ENCODE measurements around the gene MYO7B.
"Not testable (repeated sequence)": the region's sequence is repeated elsewhere in the genome, so short reads cannot be mapped to it uniquely, and the experiment has no call there.

The MYO7B gene

DNA sequence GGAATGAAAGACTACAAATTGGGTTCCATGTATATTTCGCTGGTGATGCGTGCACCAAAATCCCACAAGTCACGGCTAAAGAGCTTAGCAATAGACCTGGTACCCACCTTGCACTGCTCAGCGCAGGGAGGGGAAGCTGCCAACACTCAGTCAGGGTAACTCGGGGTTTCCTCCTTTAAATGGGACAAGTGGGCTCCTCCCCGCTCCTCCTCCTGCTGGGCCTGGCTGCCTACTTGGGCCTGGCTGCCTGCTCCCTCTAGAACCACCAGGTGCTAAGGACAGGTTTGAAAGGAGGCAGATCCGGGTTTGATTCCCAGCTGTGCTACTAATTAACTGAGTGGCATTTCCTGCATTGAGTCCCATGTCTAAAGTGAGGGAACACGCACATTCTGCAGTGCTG lies 23.4 kb downstream of the MYO7B start:
- no peak for FAIRE-seq

GRCh38 chr2:127559454-127559853 lies 24.0 kb downstream of the MYO7B start:
- FAIRE-seq, result no peak

DNA sequence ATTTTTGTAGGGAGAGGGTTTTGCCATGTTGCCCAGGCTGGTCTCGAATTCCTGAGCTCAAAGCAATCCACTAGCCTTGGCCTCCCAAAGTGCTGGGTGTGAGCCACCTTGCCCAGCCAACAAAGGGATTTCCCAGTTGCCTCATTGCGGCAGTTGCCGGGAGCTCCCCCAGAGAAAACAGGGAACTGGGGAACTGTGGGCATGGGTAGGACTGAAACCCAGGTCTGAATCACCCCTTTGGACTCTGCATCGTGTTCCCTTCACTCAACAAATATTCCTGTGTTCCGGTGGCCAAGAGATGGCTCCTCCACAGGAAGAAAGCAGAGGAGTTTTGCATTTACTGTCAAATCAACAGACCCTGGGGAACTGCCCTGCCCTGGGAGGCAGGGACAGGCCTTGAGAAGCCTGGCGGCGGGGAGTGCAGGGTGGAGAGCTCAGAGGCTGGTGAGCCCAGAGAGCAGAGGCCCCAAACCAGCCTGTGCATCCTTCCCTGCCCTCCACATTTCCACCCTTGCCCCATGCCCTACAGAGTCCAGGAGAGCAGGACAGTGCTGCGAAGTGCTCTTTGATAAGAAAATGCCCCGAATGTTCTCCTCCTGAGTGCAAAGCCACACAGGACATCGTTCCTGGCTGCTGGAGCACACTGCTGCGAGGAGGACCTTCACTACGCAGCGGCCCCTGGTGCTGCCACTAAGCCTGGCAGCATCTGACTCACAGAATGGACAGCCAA lies 24.9 kb downstream of the MYO7B start:
- no peak for FAIRE-seq

DNA sequence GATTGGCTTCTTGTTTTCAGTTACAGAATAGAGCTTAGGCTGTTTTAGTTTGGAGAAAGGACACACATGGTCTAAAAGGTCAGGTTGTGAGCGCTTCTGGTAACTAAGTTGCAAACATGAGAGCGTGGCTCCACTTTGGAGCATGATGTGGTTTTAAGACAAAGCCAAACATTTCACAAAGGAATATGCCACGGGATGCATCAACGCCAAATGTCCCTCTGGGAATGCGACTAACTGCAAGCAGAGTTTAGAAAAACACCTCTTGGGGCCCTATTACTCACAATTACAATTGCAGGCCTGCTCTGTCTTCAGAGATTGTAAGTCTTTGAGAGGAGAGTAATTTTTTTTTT lies 25.4 kb downstream of the MYO7B start:
- FAIRE-seq, result no peak

GRCh38 chr2:127561371-127561770 lies 25.9 kb downstream of the MYO7B start:
- FAIRE-seq, result no peak

GRCh38 chr2:127562936-127563335 lies 27.5 kb downstream of the MYO7B start:
- no peak for FAIRE-seq

DNA sequence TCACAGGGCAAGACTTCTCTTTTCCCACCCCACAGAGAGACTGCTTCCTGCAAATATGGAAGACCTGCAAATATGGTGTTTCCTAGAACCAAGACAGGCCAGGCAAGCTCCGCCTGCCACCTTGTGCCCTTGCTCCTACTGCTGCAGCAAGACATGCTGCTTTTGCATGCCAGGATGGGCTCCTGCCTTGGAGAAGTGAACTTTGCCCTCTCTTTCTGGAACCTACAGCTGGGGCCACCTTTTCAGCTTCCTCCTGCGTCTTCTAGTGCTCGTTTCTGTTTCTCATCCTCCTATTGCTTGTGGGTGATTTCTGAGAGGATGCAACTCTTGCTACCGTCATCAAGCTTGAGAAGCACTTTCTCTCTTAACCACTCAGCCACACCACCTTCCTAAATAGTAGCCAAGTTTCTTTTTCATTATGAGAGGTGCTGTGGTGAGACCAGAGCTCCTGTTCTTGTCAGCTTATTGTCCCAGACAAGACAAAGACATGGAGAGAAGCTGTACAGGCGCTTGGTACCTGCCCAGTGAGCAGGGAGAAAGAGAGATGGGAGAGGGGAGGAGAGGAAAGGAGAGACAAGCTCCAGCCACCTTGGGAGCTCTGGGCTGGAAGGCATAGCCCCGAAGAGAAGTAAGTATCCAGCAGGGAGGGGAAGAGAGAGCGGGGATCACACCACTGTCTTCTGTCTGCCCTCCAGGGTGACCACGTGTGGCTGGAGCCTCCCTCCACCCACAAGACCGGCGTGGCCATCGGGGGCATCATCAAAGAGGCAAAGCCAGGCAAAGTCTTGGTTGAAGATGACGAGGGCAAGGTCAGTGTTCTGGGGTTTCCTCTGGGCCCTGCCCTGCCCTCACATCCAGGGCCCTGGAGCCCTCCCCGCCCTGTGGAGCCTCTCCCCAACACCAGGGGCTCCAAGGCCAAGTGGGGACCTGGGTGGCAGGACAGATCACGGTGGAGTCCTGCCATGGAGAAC lies 28.3 kb downstream of the MYO7B start:
- FAIRE-seq, result no peak

GRCh38 chr2:127564429-127565260 lies 29.2 kb downstream of the MYO7B start:
- no peak for FAIRE-seq

DNA sequence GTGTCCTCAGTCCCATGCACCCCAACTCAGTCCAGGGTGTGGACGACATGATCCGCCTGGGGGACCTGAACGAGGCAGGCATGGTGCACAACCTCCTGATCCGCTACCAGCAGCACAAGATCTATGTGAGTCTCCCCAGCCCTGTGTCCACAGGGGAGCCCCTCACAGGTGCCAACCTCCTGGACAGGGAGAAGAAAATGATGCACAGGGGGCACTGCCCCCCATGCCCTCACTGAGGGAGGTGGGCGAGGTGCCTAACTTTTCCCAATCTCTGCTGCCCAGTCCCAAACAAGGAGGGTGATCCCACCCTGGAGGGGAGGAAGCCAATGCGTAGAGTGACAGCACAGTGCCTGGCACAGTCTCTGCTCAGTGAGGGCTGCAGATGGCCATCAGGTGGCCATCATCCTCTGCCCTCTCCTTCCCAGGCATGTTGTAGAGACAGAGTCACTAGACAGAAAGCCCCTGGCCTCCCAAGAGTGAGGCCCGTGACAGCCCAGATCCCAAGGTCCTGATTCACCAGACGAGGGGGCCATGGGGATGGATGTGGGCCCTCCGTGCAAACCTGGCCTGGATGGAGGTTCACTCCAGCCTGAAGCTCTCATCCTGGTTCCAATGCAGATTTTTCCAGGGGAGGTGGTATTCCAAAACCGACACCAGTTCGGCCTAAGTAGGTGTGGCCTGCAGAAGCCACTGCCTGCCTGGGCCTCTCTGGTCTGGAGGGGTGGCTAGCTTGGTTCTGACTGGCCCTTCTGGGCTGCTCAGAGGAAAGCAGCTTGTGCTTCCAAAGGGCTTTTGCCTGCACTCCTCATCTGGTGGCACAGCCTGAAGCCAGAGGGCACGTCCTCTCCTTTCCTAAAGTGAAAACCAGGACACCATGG lies 30.0 kb downstream of the MYO7B start:
- no peak for FAIRE-seq

DNA sequence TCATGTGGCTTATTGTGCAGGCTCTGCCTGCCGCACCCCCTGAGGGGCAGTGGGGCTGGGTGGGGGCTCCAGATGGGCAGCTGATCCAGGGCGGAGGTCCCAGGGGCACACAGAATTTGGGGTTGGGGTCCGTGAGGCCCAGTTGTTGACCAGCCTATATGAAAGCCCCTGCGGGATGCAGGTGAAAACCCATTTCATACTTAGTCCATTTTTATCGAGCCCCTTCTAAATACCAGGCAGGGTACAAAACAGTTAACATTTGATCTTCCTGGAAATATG lies 30.6 kb downstream of the MYO7B start:
- FAIRE-seq, result no peak

DNA sequence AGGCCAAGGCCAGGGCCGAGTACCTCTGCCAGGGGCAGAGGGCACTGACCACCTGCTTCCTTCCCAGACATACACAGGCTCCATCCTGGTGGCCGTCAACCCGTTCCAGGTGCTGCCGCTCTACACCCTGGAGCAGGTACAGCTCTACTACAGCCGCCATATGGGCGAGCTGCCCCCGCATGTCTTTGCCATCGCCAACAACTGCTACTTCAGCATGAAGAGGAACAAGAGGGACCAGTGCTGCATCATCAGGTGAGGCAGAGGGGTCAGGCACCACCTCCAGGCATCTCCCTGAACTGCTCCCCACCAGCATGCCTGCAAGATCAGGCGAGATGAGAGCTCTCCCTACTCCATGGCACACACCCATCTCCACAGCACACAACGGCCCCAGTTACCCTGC lies 31.1 kb downstream of the MYO7B start:
- no peak for FAIRE-seq

DNA sequence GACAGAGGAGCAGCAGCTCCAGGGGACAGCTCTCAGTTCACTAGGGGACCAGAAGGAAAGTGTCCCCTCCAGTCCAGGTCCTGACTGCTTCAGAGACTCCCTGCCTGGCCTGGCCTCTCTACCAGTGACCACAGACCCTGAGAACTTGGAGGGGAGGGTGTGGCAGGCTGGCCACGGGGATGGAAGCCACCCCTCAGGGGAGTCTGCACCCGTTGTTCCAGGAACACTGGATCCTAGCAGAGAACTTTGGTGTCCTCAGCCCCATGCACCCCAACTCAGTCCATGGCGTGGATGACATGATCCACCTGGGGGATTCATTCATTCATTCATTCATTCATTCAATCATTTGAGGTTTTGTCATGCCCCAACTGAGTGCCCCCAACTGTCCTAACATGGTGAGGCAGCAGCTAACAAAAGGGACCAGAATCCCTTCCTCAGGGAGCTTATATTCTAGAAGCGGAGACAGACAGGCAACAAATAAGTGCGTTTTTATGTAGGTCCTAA lies 31.9 kb downstream of the MYO7B start:
- FAIRE-seq, result no peak

- no peak for FAIRE-seq
These were observed 32.6 kb downstream of the MYO7B start for GRCh38 chr2:127568128-127568527.

DNA sequence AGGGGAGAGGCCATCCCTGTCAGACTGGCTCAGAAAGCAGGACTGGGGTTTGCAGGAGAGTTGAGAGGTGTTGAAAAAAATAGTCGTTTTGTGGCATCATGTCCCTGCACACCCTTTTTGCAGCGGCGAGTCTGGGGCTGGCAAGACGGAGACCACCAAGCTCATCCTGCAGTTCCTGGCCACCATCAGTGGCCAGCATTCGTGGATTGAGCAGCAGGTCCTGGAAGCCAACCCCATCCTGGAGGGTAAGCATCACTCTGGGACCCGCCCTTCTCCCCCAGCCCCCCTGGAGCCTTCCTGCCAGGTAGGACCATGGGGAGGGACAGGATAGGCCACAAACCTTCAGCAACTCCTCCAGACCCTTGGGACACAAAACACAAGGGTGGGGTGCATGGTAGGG lies 34.2 kb downstream of the MYO7B start:
- FAIRE-seq, result no peak

GRCh38 chr2:127570282-127571250 lies 35.1 kb downstream of the MYO7B start:
- no peak for FAIRE-seq

DNA sequence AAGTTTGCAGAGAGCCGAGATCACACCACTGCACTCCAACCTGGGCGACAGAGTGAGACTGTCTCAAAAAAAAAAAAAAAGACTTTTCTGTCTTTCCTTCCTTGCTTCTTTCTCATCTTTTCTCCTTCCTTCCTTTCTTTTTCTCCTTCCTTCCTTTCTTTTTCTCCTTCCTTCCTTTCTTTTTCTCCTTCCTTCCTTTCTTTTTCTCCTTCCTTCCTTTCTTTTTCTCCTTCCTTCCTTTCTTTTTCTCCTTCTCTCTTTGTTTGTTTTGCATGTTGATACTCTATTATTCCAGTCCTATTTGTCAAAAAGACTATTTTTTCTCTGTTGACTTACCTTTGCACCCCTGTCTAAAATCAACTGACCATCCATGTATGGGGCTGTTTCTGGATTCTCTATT lies 36.9 kb downstream of the MYO7B start:
- not testable (repeated sequence) for FAIRE-seq

- no peak for FAIRE-seq
These were observed 37.4 kb downstream of the MYO7B start for GRCh38 chr2:127572841-127573240.

DNA sequence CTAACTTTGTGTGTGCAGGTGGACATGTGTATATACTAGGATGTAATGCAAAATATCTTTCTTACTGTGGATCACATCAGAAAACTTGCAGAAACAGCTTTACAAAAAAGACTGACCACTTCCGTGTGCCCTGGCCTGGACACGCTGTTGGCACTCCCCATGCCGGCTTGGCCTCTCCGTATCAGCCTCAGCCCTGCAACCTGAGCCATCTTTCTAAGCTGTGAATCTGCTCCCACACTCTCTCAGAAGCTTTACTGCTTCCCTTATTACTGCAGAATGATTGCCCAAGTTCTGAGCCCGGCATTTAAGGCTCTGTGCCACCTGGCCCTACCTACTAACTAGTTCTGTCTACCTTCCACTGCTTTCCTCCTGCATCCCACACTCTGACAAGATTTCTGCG lies 37.8 kb downstream of the MYO7B start:
- no peak for FAIRE-seq

GRCh38 chr2:127573771-127574170 lies 38.3 kb downstream of the MYO7B start:
- no peak for FAIRE-seq

DNA sequence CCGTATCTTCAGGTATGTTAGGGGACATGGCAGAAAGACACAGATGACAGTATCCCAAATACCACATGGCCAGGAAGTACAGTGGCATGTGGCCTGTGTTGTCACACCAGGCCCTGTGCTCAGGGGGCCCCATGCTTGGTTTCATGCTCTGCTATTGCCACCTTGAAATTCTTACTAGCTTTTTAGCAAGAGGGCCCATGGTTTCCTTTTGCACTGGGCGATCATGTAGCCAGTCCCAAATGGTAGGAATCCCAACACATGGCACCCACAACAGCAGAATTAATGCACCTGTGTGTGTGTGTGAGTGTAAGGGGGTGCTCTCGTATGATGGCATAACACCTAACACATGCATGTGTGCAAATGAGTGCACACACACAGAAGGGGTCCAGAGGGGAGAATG lies 39.2 kb downstream of the MYO7B start:
- FAIRE-seq, result no peak

DNA sequence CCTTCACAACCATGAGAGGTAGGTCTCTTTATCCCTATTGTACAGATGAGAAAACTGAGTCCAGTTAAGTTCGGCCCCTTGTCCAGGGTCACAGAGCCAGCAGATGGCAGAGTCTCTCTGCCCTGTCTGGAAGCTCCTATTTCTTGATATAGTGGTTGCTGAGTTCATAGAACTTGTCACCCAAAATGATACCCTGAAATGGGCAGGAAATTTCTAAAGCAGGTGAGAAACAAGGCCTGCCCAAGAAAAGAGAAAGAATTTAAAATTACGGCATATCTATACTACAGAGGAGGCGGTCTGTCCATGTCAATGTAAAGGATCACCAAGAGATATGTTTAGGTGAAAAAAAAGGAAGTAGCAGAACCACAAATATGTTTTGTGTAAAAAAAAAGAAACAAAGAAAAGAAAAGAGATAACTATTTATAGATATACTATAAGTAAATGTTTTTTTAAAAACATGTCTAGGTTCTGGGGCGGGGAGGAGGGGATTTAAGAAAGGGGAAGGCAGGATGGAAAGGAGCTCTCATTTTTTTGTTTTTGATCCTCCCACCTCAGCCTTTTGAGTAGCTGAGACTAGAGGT lies 39.8 kb downstream of the MYO7B start:
- no peak for FAIRE-seq
